ENCODE data around the gene CYB5B.

CYB5B gene, protein sequence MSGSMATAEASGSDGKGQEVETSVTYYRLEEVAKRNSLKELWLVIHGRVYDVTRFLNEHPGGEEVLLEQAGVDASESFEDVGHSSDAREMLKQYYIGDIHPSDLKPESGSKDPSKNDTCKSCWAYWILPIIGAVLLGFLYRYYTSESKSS

DNA sequence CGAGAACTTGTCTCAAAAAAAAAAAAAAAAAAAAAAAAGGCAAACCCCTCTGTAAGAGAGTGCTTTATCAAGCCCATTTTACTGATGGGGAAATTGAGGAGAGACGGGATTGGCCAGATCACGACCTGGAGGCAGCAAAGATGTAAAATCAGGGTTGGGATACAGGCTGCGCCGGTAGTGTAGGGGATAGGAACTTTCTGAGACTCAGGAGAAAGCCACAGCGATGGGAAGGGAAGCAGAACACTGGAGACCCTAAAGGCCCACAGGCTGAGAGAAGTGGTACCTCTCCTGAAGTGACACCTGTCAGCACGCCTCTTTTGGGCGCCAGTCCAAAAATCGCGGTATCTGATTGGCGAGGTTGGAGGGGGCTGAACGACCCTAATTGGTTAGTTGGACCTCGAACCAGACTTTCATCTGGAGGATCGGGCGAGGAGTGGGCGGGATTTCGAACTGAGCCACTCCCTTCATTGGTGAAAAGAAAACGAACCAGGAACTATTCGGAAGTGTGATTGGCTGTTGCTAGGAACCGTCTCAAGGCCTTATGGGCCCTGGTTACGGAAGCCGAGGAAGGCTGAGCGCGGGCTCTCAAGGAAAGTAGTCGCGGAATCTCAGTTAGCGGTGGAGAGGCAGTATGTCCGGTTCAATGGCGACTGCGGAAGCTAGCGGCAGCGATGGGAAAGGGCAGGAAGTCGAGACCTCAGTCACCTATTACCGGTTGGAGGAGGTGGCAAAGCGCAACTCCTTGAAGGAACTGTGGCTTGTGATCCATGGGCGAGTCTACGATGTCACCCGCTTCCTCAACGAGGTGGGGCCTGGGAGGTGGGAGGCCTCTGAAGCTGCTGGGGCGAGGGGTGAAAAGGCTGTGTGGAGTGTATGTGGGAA, at the start of gene CYB5B:
Gene CYB5B (plus strand): TSS at position 567 of the 882 bp plus-strand sequence. CDS start 65 bp downstream, at position 632.
- peak; percentile 99 for DNase-seq

DNA sequence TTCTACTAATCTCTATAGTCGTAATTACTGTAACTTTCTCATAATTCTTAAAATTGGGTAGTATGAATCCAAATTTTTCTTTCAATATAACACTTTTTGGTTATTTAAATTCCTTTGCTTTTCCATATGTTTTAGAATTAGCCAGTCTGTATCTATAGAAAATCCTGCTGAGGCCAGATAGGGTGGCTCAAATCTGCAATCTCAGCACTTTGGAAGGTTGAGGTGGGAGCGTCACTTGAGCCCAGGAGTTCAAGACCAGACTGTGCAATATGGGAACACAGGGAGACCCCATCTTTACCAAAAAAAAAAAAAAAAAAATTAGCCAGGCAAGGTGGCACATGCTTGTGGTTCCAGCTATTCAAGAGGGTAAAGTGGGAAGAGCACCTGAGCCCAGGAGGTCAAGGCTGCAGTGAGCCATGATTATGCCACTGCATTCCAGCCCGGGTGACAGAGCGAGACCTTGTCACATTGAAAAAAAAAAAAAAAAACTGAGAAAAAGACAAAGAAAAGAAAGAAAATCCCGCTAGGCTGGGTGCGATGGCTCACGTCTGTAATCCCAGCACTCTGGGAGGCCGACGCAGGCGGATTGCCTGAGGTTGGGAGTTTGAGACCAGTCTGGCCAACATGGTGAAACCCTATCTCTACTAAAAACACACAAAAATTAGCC, 47.9 kb upstream of the CYB5B start:
- no peak for DNase-seq

DNA sequence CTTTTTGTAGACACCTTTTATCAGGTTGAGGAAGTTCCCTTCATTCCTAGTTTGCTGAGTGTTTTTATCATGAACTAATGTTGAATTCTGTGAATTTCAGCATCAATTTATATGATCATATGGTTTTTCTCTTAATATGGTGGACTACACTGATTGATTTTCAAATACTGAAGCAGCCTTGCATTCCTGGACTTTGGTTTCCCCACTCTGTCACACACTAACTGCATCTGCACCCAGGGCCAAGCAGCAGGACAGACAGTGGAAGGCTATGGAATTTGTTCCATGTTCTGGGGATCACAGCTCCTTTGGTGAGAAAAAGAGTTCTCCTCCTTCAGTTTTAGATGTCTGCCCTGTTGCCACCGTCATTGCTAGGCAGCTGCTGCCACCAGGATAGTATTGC, 46.4 kb upstream of the CYB5B start:
- DNase-seq: no peak

DNA sequence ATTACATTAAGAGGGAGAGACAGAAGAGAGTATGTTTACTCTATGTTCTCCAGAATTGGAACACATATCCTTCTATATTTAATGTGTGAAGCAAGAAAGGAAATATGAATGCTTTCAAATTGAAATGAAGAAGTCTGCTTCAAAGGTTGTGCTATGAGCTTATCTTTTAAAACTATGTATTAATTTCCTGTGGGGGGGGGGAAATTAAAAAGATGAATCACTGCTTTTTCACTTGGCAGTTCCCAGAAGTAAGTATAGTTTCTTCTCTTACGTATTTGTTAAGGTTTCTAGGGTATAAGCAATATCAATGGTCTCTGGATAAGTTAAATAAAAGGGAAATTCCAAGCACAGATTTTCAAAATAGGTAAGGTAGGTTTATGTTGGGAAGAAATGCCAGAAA, 45.7 kb upstream of the CYB5B start:
- no peak for DNase-seq

DNA sequence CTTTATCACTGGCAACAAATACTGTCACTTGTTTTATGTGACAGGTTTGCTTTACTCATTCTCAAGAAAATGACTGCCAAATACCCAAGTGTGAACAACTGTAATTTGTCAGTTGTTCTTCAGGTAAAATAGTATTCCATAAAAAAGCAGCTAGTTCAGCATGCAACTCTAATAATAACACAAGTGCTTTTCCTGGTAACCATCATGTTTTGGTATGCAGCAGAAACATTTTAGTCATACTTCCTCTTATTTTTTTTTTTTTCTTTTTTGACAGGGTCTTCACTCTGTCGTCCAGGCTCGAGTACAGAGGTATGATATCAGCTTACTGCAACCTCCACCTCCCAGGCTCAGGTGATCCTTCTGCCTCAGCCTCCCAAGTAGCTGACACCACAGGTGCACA, 43.2 kb upstream of the CYB5B start:
- DNase-seq: no peak

DNA sequence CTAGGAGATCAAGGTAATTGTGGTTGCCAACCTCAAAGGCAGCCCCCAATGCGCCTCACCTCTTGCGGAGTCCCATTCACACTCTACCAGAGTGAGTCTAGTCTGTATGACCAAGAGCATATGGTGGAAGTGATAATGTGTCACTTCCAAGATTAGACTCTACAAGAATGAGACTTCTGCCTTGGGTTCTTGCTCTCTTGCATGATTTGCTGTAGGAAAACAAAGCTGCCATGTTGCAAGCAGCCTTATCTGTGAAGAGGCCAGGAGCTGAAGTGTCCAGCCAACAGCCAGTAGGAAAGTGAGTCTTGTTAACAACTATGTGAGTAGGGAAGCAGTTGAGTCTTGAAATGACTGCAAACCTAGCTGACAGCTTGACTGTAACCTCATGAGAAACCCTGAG, 42.0 kb upstream of the CYB5B start:
- DNase-seq: no peak

DNA sequence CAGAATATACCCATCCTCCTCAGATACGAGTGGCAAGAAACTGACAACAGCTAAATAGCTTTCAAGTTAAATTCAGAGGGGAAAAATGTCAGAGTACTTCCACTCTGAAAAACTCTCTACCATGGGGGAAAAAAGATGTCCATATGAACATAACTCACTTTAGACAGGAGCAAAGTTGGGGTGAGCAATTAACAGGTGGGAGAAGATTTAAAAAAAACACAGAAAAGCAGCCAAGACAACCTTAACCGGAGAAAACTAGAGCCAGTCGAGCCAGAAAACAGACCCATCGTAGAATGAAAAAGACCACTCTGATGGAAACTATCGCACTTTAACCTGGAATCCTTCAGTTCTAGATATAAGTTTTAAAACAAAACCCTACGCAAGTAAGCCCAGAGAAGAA, 39.4 kb upstream of the CYB5B start:
- DNase-seq: no peak

DNA sequence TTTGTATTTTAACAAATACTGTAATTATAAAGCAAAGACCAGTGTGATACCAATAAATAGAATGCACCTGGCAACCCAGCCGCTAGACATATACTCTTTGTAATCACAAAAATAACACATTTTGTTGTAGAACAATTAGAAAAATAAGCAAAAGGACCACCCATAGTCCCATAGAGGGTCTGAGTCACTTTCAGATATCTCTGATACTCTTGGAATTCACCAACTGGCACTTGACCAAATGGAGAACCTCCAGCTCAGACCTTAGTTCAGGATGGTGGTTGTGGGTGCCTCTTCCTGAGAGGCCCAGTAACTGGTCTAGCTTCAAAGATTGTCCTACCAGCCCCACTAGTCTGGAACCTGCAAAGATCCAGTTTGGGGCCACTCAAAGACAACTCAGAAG, 37.8 kb upstream of the CYB5B start:
- DNase-seq: no peak

DNA sequence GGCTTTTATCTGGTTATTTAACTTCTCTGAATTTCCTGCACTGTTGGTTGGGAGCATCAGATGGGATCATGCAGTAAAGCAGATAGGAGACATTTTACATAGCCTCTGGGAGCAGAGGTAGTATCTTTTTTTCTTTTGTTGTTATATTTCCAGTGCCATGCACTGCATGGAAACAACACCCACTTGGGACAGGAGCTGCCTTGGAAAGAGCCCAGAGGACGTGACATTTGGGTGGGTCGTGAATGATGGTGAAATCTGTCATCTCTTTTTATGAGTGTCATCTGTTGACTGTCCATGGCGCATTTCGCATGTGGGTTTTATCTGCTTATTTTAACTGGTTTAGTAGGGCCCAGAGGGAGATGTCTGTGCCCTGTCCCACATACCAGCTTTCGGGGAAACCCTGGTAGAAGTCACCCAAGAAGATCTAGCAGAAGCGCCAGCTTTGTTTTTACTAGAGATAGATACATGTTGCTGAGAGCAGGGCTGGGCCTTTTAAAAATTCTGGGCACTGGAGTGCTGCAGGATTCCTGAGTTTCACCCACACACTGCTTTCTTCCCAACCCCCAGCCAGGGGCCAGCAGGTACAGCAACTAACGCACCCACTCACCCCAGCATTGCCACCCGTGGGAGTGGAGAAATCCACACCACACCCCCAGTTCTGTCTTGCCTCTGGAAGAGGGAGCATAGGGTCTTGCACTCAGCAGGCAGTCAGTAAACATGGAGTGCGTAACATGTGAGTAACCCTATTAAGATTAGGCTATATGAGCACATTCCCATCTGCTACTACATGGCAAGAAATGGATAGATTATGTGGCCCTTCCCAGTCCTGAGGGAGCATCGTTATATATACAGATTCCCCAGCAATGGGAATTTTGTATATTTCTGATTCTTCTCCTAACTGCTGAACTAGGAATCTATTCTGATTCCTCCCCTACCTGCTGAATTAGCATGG, 30.2 kb upstream of the CYB5B start:
- DNase-seq: no peak

DNA sequence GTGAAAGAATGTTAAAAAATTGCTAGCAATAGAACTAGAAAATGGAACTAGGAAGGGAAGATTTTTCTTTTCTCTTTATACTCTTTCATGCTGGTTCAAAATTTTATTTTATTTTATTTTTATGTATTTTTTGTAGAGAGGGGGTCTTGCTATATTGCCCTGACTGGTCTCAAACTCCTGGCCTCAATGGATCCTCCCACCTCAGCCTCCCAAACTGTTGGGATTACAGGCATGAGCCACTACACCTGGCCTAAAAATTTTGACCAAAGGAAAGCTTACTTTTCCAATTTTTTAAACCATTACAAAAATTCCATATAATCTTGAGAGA, 28.6 kb upstream of the CYB5B start:
- DNase-seq: no peak

DNA sequence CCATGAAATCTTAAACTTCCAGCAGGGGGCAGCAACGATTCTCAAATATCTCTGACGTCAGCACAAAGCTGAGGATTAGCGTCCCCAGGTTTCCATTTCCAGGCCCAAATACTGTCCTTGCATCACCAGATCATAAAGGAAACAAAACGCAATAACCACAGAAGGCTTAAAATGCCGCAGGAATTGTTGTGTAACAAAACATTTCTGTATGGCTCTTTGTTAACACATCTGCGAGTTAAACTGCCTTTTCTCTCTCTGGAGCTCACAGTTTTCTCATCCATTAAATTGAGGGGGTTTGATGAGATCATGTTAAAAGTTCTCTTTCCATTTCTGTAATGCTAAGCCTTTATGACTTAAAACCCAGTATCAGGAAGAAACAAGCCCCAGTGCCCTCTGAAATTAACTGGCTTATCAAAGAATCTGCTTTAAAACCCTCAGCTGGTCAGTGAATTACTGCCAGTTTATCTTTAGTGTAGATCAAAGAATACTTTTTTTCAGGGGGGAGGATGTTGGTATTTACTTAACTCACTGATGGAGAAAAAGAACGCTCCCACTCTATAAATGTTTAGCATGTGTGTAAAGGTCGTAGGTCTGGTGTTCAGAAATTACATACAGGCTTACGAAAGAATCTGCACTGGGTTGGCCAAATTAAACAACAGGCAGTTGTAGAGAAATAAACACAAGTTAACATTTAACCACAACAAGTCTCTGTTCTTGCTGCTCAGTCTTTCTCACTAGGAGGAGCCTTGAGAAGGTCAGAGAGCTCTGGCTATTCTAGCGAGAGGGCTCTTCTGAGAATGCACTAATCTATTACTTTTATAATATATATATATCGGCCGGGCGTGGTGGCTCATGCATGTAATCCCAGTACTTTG, 28.0 kb upstream of the CYB5B start:
- peak; percentile 99 for DNase-seq

DNA sequence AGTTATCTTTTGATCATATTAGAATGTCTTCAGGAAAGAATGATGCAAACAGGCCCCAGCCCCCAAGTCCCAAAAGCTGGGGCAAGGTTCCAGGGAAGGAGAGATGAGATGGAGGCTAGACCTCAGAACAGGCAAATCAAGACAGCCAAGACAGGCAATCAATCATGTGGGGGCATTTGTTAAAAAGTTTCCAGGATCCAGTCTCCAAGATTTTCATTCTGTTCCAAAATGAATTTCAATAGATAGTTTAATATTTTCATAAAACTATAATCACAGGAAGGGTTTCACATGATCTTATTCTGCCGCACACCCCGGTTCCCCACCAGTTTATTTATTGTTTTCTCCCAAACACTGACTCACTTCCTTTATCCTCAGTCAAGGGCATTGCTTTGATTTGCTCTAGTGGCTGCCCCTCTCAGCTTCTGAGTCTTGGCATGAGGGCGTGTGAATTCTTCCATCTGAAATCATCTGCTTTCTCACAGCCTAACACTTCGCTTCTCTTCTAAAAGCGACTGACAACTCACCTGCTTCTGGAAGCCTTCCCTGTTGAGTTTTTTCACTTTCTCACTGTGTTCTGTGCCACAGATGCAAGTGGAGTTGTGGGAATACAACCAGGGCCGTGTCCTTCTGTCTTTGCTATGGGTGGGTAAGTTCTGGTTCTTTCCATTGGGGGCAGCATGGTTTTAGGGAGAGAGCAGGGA, 26.4 kb upstream of the CYB5B start:
- peak; percentile 96 for DNase-seq

DNA sequence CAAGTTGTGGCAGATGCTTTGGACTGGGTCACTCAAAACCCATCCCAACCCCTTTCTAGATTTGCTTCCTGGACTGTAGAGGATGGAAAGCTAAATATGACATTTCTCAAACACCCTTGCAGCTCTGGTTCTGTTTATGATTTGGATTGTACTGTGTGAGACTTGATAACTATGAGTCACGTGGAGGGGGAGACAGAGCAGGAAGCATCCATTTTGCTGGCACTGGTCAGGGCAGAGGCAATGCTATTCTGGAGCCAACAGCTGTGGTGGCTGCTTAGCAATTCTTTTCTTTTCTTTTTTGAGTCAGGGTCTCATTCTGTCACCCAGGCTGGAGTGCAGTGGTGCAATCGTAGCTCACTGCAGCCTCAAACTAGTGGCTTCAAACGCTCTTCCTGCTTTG, 25.1 kb upstream of the CYB5B start:
- no peak for DNase-seq

DNA sequence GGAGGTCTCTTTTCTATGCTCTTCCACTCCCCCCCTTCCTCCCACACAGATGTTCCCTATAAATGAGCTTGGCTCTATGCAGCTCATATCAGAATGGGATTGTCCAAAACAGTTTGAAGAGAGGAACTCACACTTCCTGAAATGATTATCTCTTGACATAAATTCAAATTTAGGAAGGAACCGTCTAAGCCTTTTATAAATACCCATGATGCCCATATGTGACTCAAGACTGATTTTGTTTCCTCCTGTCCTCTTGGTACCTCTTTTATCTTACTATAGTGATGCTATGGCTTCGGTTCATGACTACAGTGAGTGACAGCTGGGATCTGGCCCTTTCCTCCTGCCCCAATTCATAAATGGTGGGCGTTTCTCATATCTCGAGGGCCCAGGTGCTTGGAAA, 22.0 kb upstream of the CYB5B start:
- DNase-seq: no peak

DNA sequence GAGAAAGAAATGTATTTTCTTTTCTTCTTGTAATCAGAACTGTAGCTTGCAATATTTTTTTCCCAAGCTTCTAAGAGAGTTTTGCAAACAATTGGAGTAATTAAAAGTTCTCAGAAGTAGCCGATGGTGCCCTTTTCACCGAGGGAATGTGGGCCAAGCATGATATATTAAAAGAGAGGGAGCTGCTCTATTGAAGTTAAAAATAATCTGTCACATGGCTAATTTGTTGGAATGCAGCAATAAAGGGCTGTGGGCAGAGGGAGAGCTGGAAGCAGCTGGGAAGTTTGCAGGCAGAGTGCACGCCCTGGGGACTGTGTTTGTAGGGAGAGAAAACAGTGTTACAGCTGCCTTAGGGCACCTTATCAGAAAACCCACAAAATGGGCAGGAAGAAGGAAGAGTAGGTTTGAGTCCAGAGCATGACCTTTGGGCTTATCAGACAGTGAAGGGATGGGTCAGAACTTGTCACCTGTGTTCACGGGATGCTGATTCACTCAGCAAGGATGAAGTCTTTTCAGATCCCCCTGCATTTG, 20.1 kb upstream of the CYB5B start:
- peak; percentile 79 for DNase-seq

DNA sequence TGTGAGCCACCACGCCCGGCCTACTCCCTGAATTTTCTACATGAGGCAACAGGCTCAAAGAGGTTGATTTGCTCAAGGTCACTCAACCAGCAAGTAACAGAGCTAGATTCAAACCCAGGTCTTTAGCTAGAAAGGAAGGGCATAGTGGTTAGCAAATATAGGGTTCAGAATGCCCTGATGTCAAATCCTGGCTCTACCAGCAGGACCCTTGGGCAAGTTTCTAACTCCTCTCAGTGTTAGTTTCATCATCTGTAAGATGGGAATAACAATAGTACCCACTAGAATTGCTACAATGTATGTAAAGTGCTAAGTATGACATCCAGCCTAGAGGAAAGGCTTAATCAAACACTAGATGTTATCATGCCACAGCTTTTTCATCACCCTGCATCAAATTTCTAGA, 19.1 kb upstream of the CYB5B start:
- no peak for DNase-seq

DNA sequence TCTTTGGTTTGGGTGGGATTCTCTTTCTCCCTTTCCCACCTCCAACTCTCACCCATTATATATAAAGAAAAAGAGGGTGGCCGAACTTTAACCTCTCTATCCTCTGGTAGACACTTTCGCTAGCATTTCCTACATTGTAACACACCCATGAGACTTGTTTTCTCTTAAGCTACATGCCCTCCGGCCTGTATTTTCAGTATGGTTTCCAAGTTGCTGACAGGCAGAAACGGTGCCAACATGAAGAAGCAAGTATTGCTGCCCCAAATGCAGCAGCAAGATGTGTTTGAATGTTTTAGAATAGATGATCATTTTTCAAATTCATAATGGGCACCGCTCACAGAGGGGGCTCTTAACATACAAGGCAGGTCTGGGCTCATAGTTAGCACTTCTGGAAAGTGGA, 18.7 kb upstream of the CYB5B start:
- no peak for DNase-seq

DNA sequence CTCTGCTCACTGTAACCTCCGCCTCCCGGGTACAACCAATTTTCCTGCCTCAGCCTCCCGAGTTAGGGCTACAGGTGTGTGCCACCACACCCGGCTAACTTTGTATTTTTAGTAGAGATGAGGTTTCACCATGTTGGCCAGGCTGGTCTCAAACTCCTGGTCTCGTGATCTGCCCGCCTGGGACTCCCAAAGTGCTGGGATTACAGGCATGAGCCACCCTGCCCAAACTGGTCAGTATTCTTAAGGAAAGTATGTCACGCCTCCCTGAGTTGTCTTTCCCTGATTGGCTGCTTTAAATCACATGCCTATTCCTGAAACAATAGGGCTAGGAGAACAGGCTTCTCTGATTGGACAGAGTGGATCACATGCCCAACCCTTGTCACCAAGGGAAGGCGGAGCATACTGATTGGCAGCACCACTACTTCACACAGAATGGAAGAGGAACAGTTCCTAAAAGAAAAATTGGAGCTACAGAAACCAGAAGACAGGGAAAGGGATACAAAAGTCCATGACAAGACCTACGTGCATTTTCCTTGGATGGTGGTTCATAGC, 17.6 kb upstream of the CYB5B start:
- DNase-seq: no peak

DNA sequence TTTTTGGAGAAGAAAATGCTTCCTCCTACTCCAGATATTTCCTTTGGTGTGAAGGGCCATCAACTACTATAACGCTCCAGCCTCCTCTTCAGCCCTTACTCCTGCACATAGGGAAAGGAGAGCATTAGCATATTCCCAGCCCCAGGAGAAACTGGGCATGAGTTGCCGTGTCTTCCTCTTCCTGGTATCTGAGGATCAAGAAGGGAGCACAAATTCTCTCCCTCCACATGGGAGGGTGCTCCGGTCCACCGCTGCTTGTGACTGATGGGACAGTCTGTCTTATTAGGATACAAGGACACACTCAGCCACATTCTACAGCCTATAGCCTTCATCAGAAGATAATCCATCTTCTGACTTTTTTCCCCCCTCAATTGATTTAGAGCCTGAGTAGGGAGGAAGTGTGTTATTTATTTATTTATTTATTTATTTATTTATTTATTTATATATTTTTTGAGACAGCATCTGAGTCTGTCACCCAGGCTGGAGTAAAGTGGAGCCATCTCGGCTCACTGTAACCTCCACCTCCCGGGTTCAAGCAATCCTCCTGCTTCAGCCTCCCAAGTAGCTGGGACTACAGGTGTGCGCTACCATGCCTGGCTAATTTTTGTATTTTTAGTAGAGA, 16.6 kb upstream of the CYB5B start:
- DNase-seq: no peak

DNA sequence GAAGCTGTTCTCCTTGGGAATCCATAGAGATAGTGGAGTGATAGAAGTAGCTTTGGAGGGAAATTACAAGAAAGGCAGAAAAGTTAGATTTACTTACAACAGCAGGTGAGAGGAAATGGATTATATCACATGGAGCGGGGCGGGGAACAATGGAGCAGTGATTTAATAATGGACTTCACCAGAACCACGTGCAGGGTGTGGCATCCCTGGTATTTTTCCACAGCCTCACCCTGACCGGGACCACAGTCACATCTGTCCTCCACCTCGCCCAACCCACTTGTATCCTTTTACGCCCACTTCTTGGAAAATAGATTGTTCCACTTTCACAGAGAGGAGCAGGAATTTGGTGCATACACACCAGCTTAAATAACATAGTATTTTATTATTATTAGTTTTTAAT, 15.9 kb upstream of the CYB5B start:
- no peak for DNase-seq

Data from kidney glomerular epithelial cell (primary cell).